IMR-90 (cell line): ENCODE data around the gene PAM. TPM values are rescaled to one million over a fixed set of nuclear protein-coding genes. Genes with fewer than 3 reads are reported as not detected.

Source experiments
- ATAC-seq: fragments of 200-7000 bp; cut with Tn5 transposase; 2 replicates; pipeline ENCODE4 v1.9.1; 2020; ENCODE audit warnings: low read depth, mild to moderate bottlenecking, moderate library complexity
- BruUV-seq: library from RNA; stranded (reverse); fragments of 400-500 nt; replicated peaks from 2 replicates; lab custom pipeline; 2021; lab: Mats Ljungman, UMichigan
- CTCF ChIA-PET: fragments of 300-600 bp; formaldehyde crosslinking; extraction: SDS; loops from one replicate; lab custom pipeline; 2021; ENCODE audit warnings: antibody characterized with exemption; lab: Yijun Ruan, JAX
- POLR2A ChIA-PET: fragments of 300-600 bp; sonication (Branson Sonifier 250); formaldehyde crosslinking; loops from one replicate; lab custom pipeline; 2022; ENCODE audit warnings: antibody characterized with exemption; ENCODE audit not compliant: unreplicated experiment; lab: Charles Lee
- DNase-seq: peaks from one replicate; pipeline ENCODE4 v3.0.0; 2013
- H2AFZ ChIP-seq: replicated peaks from 2 replicates; pipeline ENCODE3; 2013; ENCODE audit warnings: low read length, mild to moderate bottlenecking; ENCODE audit not compliant: poor library complexity
- H2AK5ac ChIP-seq: 2 replicates; pipeline ENCODE4 v1.6.1; 2013; ENCODE audit warnings: low read depth, low read length, inconsistent platforms
- H2AK9ac ChIP-seq: replicated peaks from 2 replicates; pipeline ENCODE3; 2013; ENCODE audit warnings: mild to moderate bottlenecking, low read depth, low read length, moderate library complexity; ENCODE audit not compliant: poor library complexity
- H2BK120ac ChIP-seq: 2 replicates; pipeline ENCODE4 v1.6.1; 2013; ENCODE audit warnings: low read depth, low read length, inconsistent platforms
- H2BK15ac ChIP-seq: 3 replicates; pipeline ENCODE4 v1.6.1; 2013; ENCODE audit warnings: low read depth, low read length, inconsistent platforms
- H2BK20ac ChIP-seq: 2 replicates; pipeline ENCODE4 v1.6.1; 2013; ENCODE audit warnings: low read depth, mild to moderate bottlenecking, inconsistent platforms, low read length, moderate library complexity
- H2BK5ac ChIP-seq: 2 replicates; pipeline ENCODE4 v1.6.1; 2013; ENCODE audit warnings: mild to moderate bottlenecking, low read depth, low read length, inconsistent platforms; ENCODE audit not compliant: poor library complexity, severe bottlenecking
- H3K14ac ChIP-seq: replicated peaks from 2 replicates; pipeline ENCODE4 v1.6.1; 2013; ENCODE audit warnings: low read depth, low read length, inconsistent platforms
- H3K18ac ChIP-seq: 2 replicates; pipeline ENCODE4 v1.6.1; 2013; ENCODE audit warnings: low read depth, low read length, control low read depth
- H3K23ac ChIP-seq: 2 replicates; pipeline ENCODE4 v1.6.1; 2013; ENCODE audit warnings: low read depth, low read length, inconsistent platforms
- H3K27ac ChIP-seq: 2 replicates; pipeline ENCODE4 v1.5.1; 2013; ENCODE audit warnings: mild to moderate bottlenecking, control low read depth, low read length; ENCODE audit not compliant: insufficient read depth
- H3K27me3 ChIP-seq: 2 replicates; pipeline ENCODE4 v1.6.1; 2013; ENCODE audit warnings: low read length; ENCODE audit not compliant: control insufficient read depth, insufficient read depth
- H3K36me3 ChIP-seq: 2 replicates; pipeline ENCODE4 v1.6.1; 2013; ENCODE audit warnings: low read length, mixed read lengths; ENCODE audit not compliant: control insufficient read depth, insufficient read depth
- H3K4ac ChIP-seq: 2 replicates; pipeline ENCODE4 v1.6.1; 2013; ENCODE audit warnings: low read depth, low read length, inconsistent platforms
- H3K4me1 ChIP-seq: 2 replicates; pipeline ENCODE4 v1.6.1; 2013; ENCODE audit warnings: low read length, mixed read lengths; ENCODE audit not compliant: control insufficient read depth, insufficient read depth
- H3K4me2 ChIP-seq: 2 replicates; pipeline ENCODE4 v1.6.1; 2013; ENCODE audit warnings: low read depth, mild to moderate bottlenecking, control low read depth, low read length, moderate library complexity
- H3K4me3 ChIP-seq: 2 replicates; pipeline ENCODE4 v1.5.1; 2013; ENCODE audit warnings: low read depth, mild to moderate bottlenecking, control low read depth, low read length, moderate library complexity; ENCODE audit not compliant: insufficient read depth
- H3K56ac ChIP-seq: 2 replicates; pipeline ENCODE4 v1.6.1; 2013; ENCODE audit warnings: low read length, inconsistent platforms; ENCODE audit not compliant: insufficient read depth; ENCODE audit errors: extremely low read depth
- H3K79me1 ChIP-seq, 2 experiments: 2 replicates each; pipeline ENCODE4 v1.6.1; 2013; ENCODE audit warnings: low read length in 2 of 2, inconsistent platforms in 1 of 2, low read depth in 1 of 2
- H3K9ac ChIP-seq: 2 replicates; pipeline ENCODE4 v1.6.1; 2013; ENCODE audit warnings: low read depth, low read length, control low read depth
- H3K9me1 ChIP-seq: 2 replicates; pipeline ENCODE4 v1.6.1; 2013; ENCODE audit warnings: low read length, inconsistent platforms; ENCODE audit not compliant: insufficient read depth
- H3K9me3 ChIP-seq: 2 replicates; pipeline ENCODE4 v1.6.1; 2013; ENCODE audit warnings: low read length; ENCODE audit not compliant: control insufficient read depth, insufficient read depth
- H4K20me1 ChIP-seq: 2 replicates; pipeline ENCODE4 v1.6.1; 2013; ENCODE audit warnings: low read length, inconsistent platforms; ENCODE audit not compliant: insufficient read depth
- H4K5ac ChIP-seq: 2 replicates; pipeline ENCODE4 v1.6.1; 2013; ENCODE audit warnings: mild to moderate bottlenecking, low read depth, low read length, control low read depth
- H4K8ac ChIP-seq, 2 experiments: 2 replicates each; pipeline ENCODE4 v1.6.1; 2013; ENCODE audit warnings: low read depth in 2 of 2, low read length in 2 of 2, control low read depth in 1 of 2, inconsistent platforms in 1 of 2
- H4K91ac ChIP-seq: 2 replicates; pipeline ENCODE4 v1.6.1; 2013; ENCODE audit warnings: low read depth, low read length, inconsistent platforms; ENCODE audit not compliant: insufficient read depth
- BHLHE40 ChIP-seq: fragments of 150-350 bp; IDR thresholded peaks from 2 replicates; pipeline ENCODE4 v1.6.1; 2016; ENCODE audit warnings: mild to moderate bottlenecking, low read depth, low read length
- CEBPB ChIP-seq: IDR thresholded peaks from 2 replicates; pipeline ENCODE4 v1.6.1; 2012; ENCODE audit warnings: low read depth, low read length, improper control_type of control experiment
- CTCF ChIP-seq: conservative IDR thresholded peaks from 2 replicates; pipeline ENCODE4 v1.5.1; 2012; ENCODE audit warnings: mild to moderate bottlenecking, low read depth, low read length, improper control_type of control experiment
- ELK1 ChIP-seq: fragments of 150-350 bp; IDR thresholded peaks from 2 replicates; pipeline ENCODE4 v1.6.1; 2016; ENCODE audit warnings: low read depth, mild to moderate bottlenecking, low read length, moderate library complexity, borderline replicate concordance
- FOS ChIP-seq: fragments of 150-350 bp; IDR thresholded peaks from 2 replicates; pipeline ENCODE4 v1.6.1; 2016; ENCODE audit warnings: low read depth, low read length
- MAFK ChIP-seq: IDR thresholded peaks from 2 replicates; pipeline ENCODE4 v1.6.1; 2012; ENCODE audit warnings: low read depth, low read length, improper control_type of control experiment
- MAZ ChIP-seq: IDR thresholded peaks from 2 replicates; pipeline ENCODE4 v1.6.1; 2012; ENCODE audit warnings: low read depth, mild to moderate bottlenecking, low read length, improper control_type of control experiment, moderate library complexity, borderline replicate concordance
- MXI1 ChIP-seq: IDR thresholded peaks from 2 replicates; pipeline ENCODE4 v1.6.1; 2012; ENCODE audit warnings: low read depth, mild to moderate bottlenecking, low read length, moderate library complexity, borderline replicate concordance
- NFE2L2 ChIP-seq: fragments of 150-350 bp; IDR thresholded peaks from 2 replicates; pipeline ENCODE4 v1.6.1; 2016; ENCODE audit warnings: low read depth, mild to moderate bottlenecking, low read length
- POLR2A ChIP-seq: IDR thresholded peaks from 2 replicates; pipeline ENCODE4 v1.6.1; 2012; ENCODE audit warnings: mild to moderate bottlenecking, low read depth, low read length
- RAD21 ChIP-seq: IDR thresholded peaks from 2 replicates; pipeline ENCODE4 v1.6.1; 2012; ENCODE audit warnings: low read length, improper control_type of control experiment
- RCOR1 ChIP-seq: IDR thresholded peaks from 2 replicates; pipeline ENCODE4 v1.6.1; 2012; ENCODE audit warnings: mild to moderate bottlenecking, low read length, improper control_type of control experiment; ENCODE audit not compliant: insufficient replicate concordance
- RFX5 ChIP-seq: IDR thresholded peaks from 2 replicates; pipeline ENCODE4 v1.8.0; 2012; ENCODE audit warnings: low read depth, mild to moderate bottlenecking, low read length, moderate library complexity
- USF2 ChIP-seq: fragments of 150-350 bp; IDR thresholded peaks from 2 replicates; pipeline ENCODE4 v1.6.1; 2017; ENCODE audit warnings: mild to moderate bottlenecking, antibody characterized with exemption, low read length, low read depth
- WGBS, 2 experiments: methylation state at CpG; one replicate each; pipeline versions ENCODE4 v1.1.5 to v1.1.7; 2013; ENCODE audit warnings: missing lambda C conversion rate in 2 of 2; ENCODE audit not compliant: insufficient read length in 1 of 2; ENCODE audit errors: extremely low coverage in 2 of 2; 5-methylcytosine and 5-hydroxymethylcytosine counted together
- dilution Hi-C: fragments of 300-500 bp; cut with HindIII; formaldehyde crosslinking; loops from one replicate; pipeline ENCODE4 v1.14.3; 2018; ENCODE audit warnings: low sequenced_read_pairs; ENCODE audit not compliant: unreplicated experiment
- in situ Hi-C: fragments of 300-500 bp; cut with MboI; formaldehyde crosslinking; loops from 3 replicates; pipeline ENCODE4 v1.14.3; 2019; ENCODE audit warnings: low sequenced_read_pairs, inconsistent platforms, mixed read lengths
- intact Hi-C: fragments of 100-400 bp; cut with micrococcal nuclease; formaldehyde crosslinking; loops from 2 replicates; pipeline ENCODE4 v1.10.0; 2022
- polyA plus RNA-seq, 3 experiments: library from polyadenylated mRNA; depleted of rRNA; stranded (reverse); fragments of >200 nt; gene quantifications; 2 replicates each; pipeline ENCODE4 v1.2.3, GENCODE V29; 2012; ENCODE audit warnings: low replicate concordance in 1 of 3
- total RNA-seq: library from RNA; depleted of rRNA; stranded (reverse); fragments of >200 nt; gene quantifications from 2 replicates; pipeline ENCODE4 v1.2.3, GENCODE V29; 2012

The PAM gene
- total and polyA plus RNA-seq, 2 of the 4 experiments (the other 2 are of a cell fraction): 115 to 179 TPM

DNA sequence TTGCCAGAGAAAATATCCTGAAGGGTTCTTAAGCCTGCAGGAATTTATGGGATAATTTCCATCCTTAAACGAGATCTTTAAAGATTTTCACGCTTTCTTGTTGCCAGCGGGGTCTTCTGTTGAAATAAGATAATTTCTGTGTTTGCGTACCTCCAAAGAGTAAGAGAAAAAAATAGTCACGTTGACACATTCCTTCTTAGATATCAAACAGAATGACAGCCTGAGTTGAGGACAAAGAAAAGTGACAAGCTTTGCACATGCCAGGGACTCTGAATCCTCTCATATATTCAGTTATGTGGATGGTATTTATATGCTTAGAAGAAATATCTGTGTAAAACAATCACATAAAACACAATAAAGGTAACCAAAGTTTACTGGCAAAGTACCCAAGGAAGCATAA lies 21.6 kb upstream of the PAM start:
- Histone ChIP-seq H2AK5ac (no peak overlapping the region), H3K18ac (no peak overlapping the region), H2AK9ac (no peak overlapping the region), H4K91ac (no peak overlapping the region), H3K4me3 (no peak overlapping the region), H3K4me2 (no peak overlapping the region), H4K20me1 (no peaks in the 10 kb centered on the region), H3K79me1 (no peaks in the 10 kb centered on the region), H2BK20ac (no peak overlapping the region), H4K8ac (no peak overlapping the region), H3K36me3 (no peaks in the 10 kb centered on the region), H3K4me1 (no peaks in the 10 kb centered on the region), H2AFZ (no peak overlapping the region), H3K23ac (no peak overlapping the region), H4K5ac (no peak overlapping the region), H3K56ac (no peak overlapping the region), H3K9me1 (no peaks in the 10 kb centered on the region), H3K4ac (no peak overlapping the region), H3K27me3 (no peaks in the 10 kb centered on the region), H2BK5ac (no peak overlapping the region), H3K27ac (no peak overlapping the region), H2BK15ac (no peak overlapping the region), H2BK120ac (no peak overlapping the region), H3K14ac (no peak overlapping the region), H3K9ac (no peak overlapping the region), H3K9me3 (no peaks in the 10 kb centered on the region)
- ChIA-PET POLR2A (no interaction called here), CTCF (interaction anchor here (0.6 kb wide), 1 partner anchor 63 kb away, joined by 3 read pairs; no protein-coding TSS in a partner anchor)
- no TSS peak for BruUV-seq
- DNase-seq: no peak
- in situ Hi-C loops (no loop called here), dilution Hi-C loops (no loop called here), intact Hi-C loops (no loop called here)
- ATAC-seq: no peak
- TF ChIP-seq RAD21 (no peak), CTCF (no peak), CEBPB (no peak), RCOR1 (no peak), NFE2L2 (no peak), FOS (no peak), MXI1 (no peak), POLR2A (no peak), USF2 (no peak), RFX5 (no peak), BHLHE40 (no peak), MAZ (no peak), ELK1 (no peak), MAFK (no peak)
- no CpG with 5 or more reads among the region's 5 CpGs for WGBS, 2 experiments
